GM13977 (cell line): ENCODE data around the gene STARD9.
"Not testable (repeated sequence)": the region's sequence is repeated elsewhere in the genome, so short reads cannot be mapped to it uniquely, and the experiment has no call there.

ENCODE experiments used
- DNase-seq: peaks from one replicate; pipeline ENCODE4 v3.0.0; 2012; ENCODE audit warnings: low spot score
- CTCF ChIP-seq: IDR thresholded peaks from 2 replicates; pipeline ENCODE4 v1.5.1; 2012; ENCODE audit warnings: mild to moderate bottlenecking, control low read depth; ENCODE audit not compliant: insufficient read depth; ENCODE audit errors: extremely low read depth, missing control alignments
- in situ Hi-C: fragments of 300-500 bp; cut with MboI; formaldehyde crosslinking; loops from one replicate; pipeline ENCODE4 v1.12.0; 2022; ENCODE audit warnings: low sequenced_read_pairs, low pct_unique_long_range_greater_than_20kb, mixed read lengths, inconsistent platforms; ENCODE audit not compliant: unreplicated experiment

The STARD9 gene

GRCh38 chr15:42760759-42761158, 185.4 kb downstream of the STARD9 start:
- in situ Hi-C loops = no loop called here
- no peak for DNase-seq
- TF ChIP-seq CTCF = no peak

DNA sequence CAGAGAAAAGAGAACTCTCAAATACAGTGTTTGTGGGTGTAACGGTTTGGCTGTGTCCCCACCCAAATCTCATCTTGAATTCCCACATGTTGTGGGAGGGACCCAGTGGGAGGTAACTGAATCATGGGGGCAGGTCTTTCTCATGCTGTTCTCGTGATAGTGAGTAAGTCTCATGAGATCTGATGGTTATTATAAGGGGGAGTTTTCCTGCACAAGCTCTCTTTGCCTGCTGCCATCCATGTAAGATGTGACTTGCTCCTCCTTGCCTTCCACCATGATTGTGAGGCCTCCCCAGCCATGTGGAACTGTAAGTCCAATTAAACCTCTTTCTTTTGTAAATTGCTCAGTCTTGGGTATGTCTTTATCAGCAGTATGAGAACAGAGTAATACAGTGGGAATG, 186.4 kb downstream of the STARD9 start:
- in situ Hi-C loops, DNase-seq: not testable (repeated sequence)

- DNase-seq, in situ Hi-C loops: not testable (repeated sequence)
Observed at GRCh38 chr15:42764154-42764731, 188.8 kb downstream of the STARD9 start.

- DNase-seq, in situ Hi-C loops: not testable (repeated sequence)
Observed at GRCh38 chr15:42766109-42766508, 190.7 kb downstream of the STARD9 start.
